AG04450 (cell line): ENCODE data around the gene KIF6. TPM values are rescaled to one million over a fixed set of nuclear protein-coding genes. Genes with fewer than 3 reads are reported as not detected.
"Not testable (repeated sequence)": the region's sequence is repeated elsewhere in the genome, so short reads cannot be mapped to it uniquely, and the experiment has no call there.

ENCODE experiments used
- CTCF ChIA-PET: fragments of 300-600, 350-600 bp; formaldehyde crosslinking; extraction: SDS; loops from one replicate; lab custom pipeline; 2022; ENCODE audit warnings: antibody characterized with exemption, inconsistent platforms; lab: Charles Lee
- POLR2A ChIA-PET: fragments of 350-600 bp; formaldehyde crosslinking; extraction: SDS; loops from one replicate; lab custom pipeline; 2021; ENCODE audit warnings: antibody characterized with exemption, inconsistent platforms; lab: Yijun Ruan, JAX
- DNase-seq: peaks from one replicate; pipeline ENCODE4 v3.0.0-alpha.2; 2011; ENCODE audit warnings: low read depth, low spot score
- H3K27ac ChIP-seq: one replicate; pipeline ENCODE4 v1.5.1; 2012; ENCODE audit warnings: low read depth, low read length, control low read depth
- H3K27me3 ChIP-seq: one replicate; pipeline ENCODE4 v1.6.0; 2012; ENCODE audit warnings: low read length; ENCODE audit not compliant: control insufficient read depth, insufficient read depth
- H3K4me3 ChIP-seq: 2 replicates; pipeline ENCODE4 v1.5.1; 2011; ENCODE audit warnings: mild to moderate bottlenecking, low read depth, low read length, control low read depth
- H3K9me3 ChIP-seq: 2 replicates; pipeline ENCODE4 v1.5.1; 2012; ENCODE audit warnings: low read length; ENCODE audit not compliant: control insufficient read depth, insufficient read depth
- CTCF ChIP-seq: IDR thresholded peaks from 2 replicates; pipeline ENCODE4 v1.5.1; 2011; ENCODE audit warnings: low read depth, low read length, control low read depth, inconsistent platforms
- polyA plus RNA-seq: library from polyadenylated mRNA; depleted of rRNA; stranded (reverse); fragments of >200 nt; gene quantifications from 2 replicates; pipeline ENCODE4 v1.2.3, GENCODE V29; 2011

The KIF6 gene
- polyA plus RNA-seq, 1 experiment = 0.02 TPM

GRCh38 chr6:39515006-39515405 is 210.2 kb downstream of the KIF6 start:
- no peak for DNase-seq
- H3K27ac ChIP-seq = no peak overlapping the region
- H3K4me3 ChIP-seq = no peak overlapping the region
- ChIA-PET CTCF (no interaction called here), POLR2A (no interaction called here)
- no peaks in the 10 kb centered on the region for H3K9me3 ChIP-seq
- no peaks in the 10 kb centered on the region for H3K27me3 ChIP-seq
- no peak for TF ChIP-seq CTCF

- DNase-seq, H3K4me3 ChIP-seq, H3K27ac ChIP-seq, H3K27me3 ChIP-seq, CTCF ChIA-PET, POLR2A ChIA-PET, H3K9me3 ChIP-seq: not testable (repeated sequence)
Observed at GRCh38 chr6:39509831-39510230, 215.4 kb downstream of the KIF6 start.

GRCh38 chr6:39508515-39508914 is 216.7 kb downstream of the KIF6 start:
- no peak overlapping the region for H3K4me3 ChIP-seq
- no peaks in the 10 kb centered on the region for H3K9me3 ChIP-seq
- ChIA-PET CTCF (no interaction called here), POLR2A (no interaction called here)
- H3K27ac ChIP-seq = no peak overlapping the region
- TF ChIP-seq CTCF = no peak
- DNase-seq = no peak
- H3K27me3 ChIP-seq = no peaks in the 10 kb centered on the region

GRCh38 chr6:39507331-39507998 is 217.7 kb downstream of the KIF6 start:
- Histone ChIP-seq H3K27me3 (no peaks in the 10 kb centered on the region), H3K9me3 (no peaks in the 10 kb centered on the region), H3K27ac (no peak overlapping the region), H3K4me3 (no peak overlapping the region)
- ChIA-PET POLR2A (no interaction called here), CTCF (no interaction called here)
- DNase-seq = no peak
- TF ChIP-seq CTCF = no peak

GRCh38 chr6:39502362-39502955 is 222.7 kb downstream of the KIF6 start:
- H3K4me3 ChIP-seq, DNase-seq, H3K27me3 ChIP-seq, H3K27ac ChIP-seq, H3K9me3 ChIP-seq, CTCF ChIA-PET: not testable (repeated sequence)
- POLR2A ChIA-PET = interaction anchor here (0.6 kb wide), 1 partner anchor 191 kb away, joined by 3 read pairs; no protein-coding TSS in a partner anchor

GRCh38 chr6:39499053-39499452 is 226.2 kb downstream of the KIF6 start:
- ChIA-PET CTCF (no interaction called here), POLR2A (no interaction called here)
- no peak for TF ChIP-seq CTCF
- H3K4me3 ChIP-seq = no peak overlapping the region
- no peaks in the 10 kb centered on the region for H3K27me3 ChIP-seq
- no peak for DNase-seq
- H3K9me3 ChIP-seq = no peaks in the 10 kb centered on the region
- no peak overlapping the region for H3K27ac ChIP-seq
